Fibroblast of skin of left biceps (primary cell): Measurements from ENCODE around the gene MPPED2.
"Not testable (repeated sequence)": the region's sequence is repeated elsewhere in the genome, so short reads cannot be mapped to it uniquely, and the experiment has no call there.

Experiments used
- DNase-seq, 2 experiments: peaks; one replicate each; pipeline ENCODE4 v3.0.0-alpha.2; 2013; ENCODE audit warnings: low read depth in 2 of 2

The MPPED2 gene

GRCh38 chr11:30579415-30580175, 6.6 kb downstream of the MPPED2 start:
- DNase-seq: no peak

GRCh38 chr11:30578406-30578805, 7.7 kb downstream of the MPPED2 start:
- DNase-seq: no peak

- no peak for DNase-seq
These were observed 12.2 kb downstream of the MPPED2 start for GRCh38 chr11:30573951-30574350.

GRCh38 chr11:30568931-30569330, 17.2 kb downstream of the MPPED2 start:
- no peak for DNase-seq

DNA sequence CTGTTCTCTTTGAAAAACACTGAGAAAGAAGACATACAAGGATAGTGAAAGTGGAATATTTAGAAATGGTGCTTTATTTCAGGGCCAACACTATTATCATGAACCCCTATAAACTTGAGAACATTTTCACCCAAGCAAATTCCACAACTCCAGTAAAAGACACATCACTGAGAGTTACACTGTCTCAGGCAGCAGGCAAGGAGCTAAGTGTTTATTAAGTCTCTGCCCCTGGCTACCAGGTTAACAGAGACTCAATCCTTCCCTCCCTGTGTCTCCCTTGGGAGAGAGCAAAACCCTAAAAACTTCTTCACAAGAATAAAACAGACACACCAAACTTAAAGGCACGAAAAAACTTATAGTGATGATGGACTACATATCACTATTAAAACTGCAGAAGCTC, 18.5 kb downstream of the MPPED2 start:
- DNase-seq: no peak

DNA sequence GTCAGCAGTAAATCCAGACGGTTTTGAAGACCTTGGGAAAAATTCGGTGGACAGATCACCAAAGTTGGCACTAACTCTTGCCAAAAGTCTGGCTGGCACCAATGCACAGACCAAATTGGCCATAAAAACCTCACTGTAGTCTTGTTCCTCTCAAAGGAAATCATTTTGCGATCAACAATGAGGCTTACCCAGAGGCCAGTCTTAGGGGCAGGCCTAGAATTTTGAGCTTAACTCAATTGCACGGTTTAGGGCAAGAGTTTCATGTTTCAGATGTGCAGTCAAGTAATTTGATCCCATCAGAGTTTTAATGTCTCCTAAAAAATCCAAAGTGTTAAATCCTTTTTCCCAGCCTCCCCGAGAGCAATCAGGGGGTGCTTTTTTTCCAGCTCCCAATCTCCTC, 19.0 kb downstream of the MPPED2 start:
- DNase-seq: no peak

- no peak for DNase-seq
These were observed 19.7 kb downstream of the MPPED2 start for GRCh38 chr11:30566482-30566881.

DNA sequence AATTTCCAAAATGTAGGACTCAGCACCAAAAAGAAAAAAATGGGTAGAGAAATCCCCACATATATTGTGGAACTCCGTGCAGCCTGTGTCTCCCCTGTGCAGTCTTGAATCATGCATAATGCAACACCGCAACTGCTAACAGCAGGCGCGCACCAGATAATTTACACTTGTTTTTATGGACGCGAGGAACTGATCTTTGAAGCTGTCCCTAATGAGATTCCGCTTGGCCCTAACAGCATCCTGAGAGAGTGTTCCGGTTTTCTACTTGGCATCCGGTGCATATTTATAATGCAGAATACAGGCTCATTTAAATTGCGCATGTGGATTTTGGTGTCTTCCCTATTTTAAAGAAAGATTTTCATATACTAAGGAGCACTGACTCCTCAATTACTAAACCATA, 21.1 kb downstream of the MPPED2 start:
- DNase-seq: no peak

GRCh38 chr11:30561691-30562415, 24.3 kb downstream of the MPPED2 start:
- peak; percentile 10 to 17 for DNase-seq

- DNase-seq: no peak
These were observed 25.7 kb downstream of the MPPED2 start for GRCh38 chr11:30560206-30561106.

- no peak for DNase-seq
These were observed 27.1 kb downstream of the MPPED2 start for GRCh38 chr11:30559004-30559403.

- not testable (repeated sequence) for DNase-seq
These were observed 31.6 kb downstream of the MPPED2 start for GRCh38 chr11:30554587-30554986.

GRCh38 chr11:30553521-30554110, 32.5 kb downstream of the MPPED2 start:
- no peak for DNase-seq

GRCh38 chr11:30552839-30553238, 33.3 kb downstream of the MPPED2 start:
- no peak for DNase-seq

DNA sequence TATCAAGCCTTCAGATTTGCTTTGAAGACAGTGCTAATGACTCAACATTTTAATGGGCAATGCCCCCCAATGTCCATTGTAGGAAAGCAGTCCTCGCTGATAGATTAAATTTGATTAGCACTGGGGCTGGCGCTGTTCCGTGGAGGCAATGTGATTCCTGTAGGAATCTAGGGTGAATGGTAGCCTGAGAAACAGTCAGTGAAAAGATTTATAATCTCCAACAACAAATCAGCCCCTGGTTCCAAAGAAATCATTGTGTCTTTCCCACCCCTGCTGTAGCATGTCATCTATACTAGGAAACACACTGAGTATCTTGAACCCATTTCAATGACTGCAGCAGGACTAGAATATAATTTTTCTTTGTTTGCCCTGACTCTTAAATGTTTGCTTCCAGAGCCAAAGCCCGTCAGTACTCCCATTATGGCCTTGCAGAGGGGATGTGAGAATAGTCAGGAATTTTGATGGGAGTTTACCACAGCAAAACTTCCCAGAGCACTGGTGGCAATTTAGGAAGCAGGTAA, 36.1 kb downstream of the MPPED2 start:
- DNase-seq: no peak

DNA sequence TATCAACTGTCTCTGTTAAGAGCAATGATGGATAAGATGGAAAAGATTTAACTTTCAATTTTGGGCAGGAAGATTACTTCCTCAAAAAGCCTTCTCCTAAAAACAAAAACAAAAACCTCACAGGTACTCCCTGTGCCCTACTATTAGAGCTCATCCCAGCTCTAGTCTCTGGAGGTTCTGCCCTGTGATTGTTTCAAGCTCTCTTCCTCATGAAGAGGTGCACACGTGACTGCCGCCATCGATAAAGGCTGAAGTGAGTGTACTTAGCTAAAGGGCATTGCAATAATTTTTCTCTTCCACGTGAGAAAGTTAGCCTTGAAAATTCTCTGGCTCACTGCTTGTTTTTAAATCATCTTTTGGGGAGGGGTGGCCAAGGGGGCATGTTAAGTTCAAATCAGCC, 36.6 kb downstream of the MPPED2 start:
- no peak for DNase-seq

GRCh38 chr11:30546334-30546733, 39.8 kb downstream of the MPPED2 start:
- DNase-seq: no peak

DNA sequence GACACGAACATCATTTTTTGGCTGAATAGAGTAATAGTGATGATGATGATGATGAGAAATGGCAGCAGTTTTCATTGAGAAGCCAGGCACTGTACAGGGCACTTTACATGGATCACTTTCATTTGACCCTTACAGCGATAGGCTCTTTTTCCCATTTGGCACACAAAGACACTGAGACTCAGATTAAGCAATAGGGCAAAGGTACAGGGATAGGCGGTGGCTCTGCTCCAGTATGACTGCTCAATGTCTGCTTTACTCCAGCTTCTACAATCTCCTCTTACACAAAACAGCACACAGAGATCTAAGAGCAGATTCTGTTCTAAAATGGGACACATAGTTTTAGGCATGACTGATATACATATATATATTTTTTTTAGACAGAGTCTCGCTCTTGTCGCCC, 40.6 kb downstream of the MPPED2 start:
- no peak for DNase-seq

- no peak for DNase-seq
These were observed 43.1 kb downstream of the MPPED2 start for GRCh38 chr11:30543066-30543465.

DNA sequence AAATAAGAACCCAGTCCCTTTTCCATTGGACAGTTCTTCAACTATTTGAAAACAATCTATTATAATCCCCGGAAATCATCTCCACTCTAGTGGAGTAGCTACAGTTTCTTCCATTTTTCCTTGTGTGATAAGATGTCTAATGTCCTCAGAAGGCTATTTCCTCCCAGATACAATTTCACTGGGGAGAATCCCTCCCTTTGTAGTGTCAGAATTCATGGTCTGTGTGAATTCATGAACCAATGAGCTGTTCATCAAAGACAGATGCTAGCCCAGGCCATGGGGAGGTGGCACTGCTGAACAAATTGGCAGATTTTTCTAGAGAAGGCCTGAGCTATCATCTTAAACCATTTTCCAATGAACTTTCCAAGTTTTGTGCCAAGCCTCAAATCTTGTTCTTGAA, 45.4 kb downstream of the MPPED2 start:
- DNase-seq: no peak

DNA sequence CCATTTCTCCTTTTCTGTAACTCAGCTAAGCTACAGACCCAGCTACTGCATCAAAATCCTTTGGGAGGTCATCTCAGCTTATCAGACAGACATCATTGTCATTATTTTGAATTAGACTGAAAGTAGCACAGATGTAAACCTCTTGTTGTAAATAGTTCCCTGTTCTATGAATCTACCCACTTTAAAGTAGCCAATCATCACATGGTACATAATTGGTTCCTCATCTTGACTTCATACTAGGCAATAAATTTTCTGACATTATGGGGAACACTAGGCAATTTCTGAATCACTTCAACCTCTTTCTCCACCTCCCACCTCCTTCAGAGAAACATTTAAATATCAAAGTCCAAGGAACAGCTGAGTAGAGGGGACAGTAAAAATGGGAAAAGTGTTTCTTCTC, 47.9 kb downstream of the MPPED2 start:
- no peak for DNase-seq

DNA sequence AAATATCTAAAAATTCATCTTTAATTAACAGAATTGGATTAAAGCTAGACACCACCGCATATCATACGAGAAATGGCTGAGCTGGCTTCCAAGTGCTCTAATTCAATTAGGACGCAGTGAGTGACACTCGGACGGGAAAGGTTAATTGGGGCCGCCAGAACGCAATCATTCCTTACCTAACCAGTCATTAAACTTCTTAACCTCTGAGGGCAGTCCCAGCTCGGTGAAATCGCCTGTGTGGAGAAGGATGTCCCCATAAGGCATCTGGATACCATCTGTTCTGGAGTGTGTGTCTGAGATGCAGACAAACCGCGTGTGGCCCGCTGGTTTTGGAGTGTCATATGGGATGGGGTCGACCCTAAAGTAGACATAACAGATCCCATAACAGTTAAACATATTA, 50.3 kb downstream of the MPPED2 start:
- no peak for DNase-seq
